Measurements from ENCODE around the gene DTX4.

The DTX4 gene

DNA sequence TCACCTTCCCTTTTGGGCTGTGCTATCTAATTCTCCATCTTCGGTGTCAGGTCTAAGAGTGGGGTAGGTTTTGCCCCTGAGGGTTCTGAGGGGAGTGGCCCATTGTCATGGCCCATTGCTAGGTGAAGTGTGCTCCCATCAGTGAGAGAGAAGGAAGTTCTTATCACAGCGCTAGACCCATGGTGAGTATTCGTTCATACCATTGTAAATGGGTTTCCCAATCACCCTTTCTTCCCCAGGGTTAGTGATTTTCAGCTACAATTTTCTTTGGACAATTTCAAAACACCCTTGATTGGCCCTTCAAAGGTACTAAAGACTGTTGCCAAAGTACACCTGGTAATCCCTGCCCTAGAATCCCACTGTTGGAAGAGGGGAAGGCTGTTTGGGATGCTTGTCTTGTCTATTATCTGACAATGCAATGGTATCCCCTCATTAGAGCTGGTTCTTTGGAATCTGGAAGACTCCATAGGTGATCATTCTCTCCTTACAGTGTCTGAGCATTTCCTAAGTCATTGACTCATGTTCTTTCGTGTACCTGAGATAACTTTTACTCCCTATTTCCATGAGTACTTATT is 20.6 kb downstream of the DTX4 start:
- no peak for DNase-seq (ENCODE audit: low read depth)

DNA sequence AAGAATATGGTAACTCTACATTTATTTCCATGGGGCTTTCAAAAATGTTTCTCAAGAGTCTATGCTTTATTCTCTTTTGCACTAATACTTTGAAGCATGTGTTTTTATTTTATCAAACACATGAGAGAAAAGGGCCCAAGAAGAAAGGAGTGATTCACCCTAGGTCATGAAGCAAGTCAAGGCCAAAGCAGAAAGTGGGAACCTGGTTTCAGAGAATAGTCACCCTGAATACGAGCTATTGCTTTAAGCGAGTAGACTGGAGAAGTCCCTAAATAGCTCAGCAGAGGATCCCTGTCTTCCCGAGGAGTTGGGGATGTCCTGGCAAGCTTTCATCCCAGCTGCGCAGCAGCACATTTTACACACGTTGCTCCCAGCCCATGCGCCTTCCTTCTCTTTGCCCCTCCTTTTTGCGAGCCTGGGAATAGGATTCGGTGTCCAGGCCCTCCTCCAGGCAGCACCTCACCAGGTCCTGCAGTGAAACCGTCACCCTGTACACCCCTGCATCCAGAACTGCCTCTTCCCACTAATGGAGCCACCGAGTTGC is 21.7 kb downstream of the DTX4 start:
- DNase-seq (ENCODE audit: low read depth) = no peak

DNA sequence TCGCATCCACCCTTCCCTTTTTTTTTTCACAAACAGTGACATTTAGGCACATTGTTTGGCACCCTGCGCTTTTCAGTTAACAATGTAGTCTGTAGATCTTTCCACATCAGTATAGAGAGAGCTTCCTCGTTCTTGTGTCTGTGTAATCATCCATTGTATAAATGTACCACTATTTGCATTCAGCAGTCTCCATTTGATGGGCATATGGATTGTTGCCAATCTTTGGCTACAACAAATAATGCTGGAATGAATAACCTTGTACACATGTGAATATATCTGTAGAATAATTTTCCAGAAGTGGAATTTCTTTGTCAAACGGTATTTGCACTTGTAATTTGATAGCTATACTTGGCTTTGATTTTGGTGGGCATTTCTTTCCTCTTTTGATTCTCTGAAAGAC is 23.7 kb downstream of the DTX4 start:
- DNase-seq (ENCODE audit: low read depth) = no peak

DNA sequence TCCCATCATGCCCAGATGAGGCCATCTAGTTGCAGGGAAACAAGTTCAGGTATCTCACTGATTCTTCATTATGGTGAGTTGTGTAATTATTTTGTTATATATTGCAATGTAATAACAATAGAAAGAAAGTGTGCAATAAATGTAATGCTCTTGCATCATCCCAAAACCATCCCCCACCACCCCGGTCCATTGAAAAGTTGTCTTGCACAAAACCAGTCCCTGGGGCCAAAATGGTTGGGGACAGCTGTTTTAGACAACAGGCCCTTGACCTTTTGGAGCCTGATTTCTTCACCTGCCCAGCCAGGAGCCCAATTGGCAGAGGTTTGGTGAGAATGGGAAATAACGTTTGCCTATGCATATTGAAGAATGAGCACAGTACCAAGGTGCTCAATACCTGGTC is 24.8 kb downstream of the DTX4 start:
- no peak for DNase-seq (ENCODE audit: low read depth)

DNA sequence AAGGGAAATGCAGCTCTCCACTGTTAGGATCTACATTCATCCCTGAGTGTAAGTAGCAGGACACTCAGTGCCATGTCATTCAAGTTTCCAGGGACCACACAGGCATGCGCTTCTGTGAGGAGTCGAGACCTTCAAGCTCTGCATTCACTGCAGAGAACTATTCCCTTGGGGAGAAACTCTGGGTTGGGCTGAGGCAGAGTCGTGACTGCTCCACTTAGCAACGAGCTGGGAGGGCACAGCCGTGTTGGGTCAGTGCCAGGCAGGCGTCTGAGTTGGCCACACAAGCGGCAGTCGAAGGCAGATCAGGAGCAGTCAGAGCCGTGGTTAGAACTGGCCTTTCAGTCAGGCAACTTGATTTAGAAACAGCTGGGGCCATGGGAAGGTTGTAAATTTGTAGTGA is 26.1 kb downstream of the DTX4 start:
- DNase-seq (ENCODE audit: low read depth) = no peak

DNA sequence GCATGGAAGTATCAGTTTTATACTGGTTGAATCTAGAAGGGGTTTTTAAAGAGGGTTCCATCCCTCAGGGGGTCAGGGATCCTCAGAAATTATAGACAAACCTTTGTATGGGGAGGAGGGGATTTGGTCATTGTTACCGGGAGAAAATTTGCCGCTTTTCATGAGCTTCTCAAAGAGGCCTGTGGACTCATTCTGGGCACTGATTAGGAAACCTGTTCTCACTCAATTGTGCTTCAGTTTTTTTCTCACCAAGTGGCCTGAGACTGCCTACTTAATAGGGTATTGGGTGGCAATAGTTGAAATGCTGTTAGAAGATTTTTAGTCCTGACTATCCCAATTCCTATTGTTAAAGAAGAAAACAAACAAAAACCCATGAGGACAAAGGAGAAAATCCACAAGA is 26.8 kb downstream of the DTX4 start:
- no peak for DNase-seq (ENCODE audit: low read depth)

DNA sequence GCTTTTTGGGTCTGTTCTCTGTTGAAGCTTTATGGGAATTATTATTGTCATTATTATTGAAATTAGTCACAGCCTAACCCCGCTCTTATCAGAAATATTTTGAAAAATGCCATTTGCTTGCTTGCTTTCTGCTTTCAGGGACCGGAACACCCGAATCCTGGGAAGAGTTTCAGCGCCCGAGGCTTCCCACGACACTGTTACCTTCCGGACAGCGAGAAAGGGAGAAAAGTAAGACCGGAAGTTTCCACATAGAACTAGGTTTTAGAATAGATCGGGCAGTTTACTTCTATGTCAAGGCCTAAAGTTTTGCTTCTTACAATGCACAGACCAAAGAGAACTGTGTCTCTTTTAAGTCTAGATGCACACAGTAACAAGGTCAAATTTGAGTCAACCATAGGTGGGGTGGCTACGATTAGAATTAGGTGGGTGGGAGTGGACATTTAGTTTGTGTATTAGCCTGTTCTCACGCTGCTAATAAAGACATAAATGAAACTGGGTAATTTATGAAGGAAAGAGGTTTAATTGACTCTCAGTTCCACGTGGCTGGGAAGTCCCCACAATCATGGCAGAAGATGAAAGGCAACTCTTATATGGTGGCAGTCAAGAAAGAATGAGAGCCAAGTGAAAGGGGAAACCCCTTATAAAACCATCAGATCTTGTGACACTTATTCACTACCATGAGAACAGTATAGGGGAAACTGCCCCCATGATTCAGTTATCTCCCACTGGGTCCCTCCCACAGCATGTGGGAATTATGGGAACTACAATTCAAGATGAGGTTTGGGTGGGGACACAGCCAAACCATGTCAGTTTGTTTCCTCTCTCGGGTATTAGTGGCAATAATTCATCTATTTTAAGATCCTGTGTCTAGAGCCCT is 27.9 kb downstream of the DTX4 start:
- DNase-seq (ENCODE audit: low read depth) = no peak

GRCh38 chr11:59200423-59200746 is 28.5 kb downstream of the DTX4 start:
- DNase-seq (ENCODE audit: low read depth) = no peak

GRCh38 chr11:59201353-59201752 is 29.4 kb downstream of the DTX4 start:
- no peak for DNase-seq (ENCODE audit: low read depth)

- no peak for DNase-seq (ENCODE audit: low read depth)
Observed at GRCh38 chr11:59204746-59205145, 32.8 kb downstream of the DTX4 start.

- DNase-seq (ENCODE audit: low read depth) = no peak
Observed at GRCh38 chr11:59205648-59206047, 33.7 kb downstream of the DTX4 start.

DNA sequence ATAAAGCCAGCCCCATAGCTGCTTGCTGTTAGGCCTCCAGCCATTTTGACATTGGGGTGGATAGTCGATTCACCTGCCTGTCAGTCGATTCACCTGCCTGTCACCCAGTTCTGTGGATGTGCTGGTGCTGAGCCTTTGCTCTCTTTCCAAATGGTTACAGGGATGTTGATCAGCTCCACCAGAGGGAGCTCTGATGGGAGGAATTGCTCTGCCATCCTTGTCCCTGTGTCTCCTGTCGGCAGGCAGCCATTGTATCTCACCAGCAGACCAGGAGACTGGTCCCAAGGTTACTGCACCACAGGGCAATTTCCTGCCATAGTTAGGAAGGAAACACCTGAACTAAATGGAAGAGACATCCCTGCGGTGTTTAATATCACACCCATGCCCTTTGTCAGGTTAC is 34.7 kb downstream of the DTX4 start:
- DNase-seq (ENCODE audit: low read depth) = no peak

DNA sequence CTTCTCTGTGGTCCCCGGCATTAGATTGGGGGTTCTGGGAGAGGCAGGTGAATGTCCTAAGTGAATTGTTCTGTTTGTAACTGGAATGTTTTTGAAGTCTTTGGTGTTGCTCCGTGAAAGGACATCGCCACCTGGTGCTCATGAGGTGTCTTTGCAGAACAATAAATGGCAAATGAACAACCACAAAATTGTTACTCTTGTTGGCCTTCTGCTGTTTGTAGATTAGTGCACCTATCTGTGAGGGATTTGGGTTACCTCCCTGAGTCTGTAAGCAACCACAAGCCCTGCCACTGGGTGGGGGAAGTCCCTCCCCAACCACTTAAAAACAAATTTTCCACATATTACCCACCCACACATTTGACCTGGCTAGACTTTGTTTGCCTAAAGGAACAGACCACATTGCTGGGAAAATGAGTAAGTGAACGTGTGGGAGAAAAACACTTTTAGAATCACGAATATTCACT is 36.1 kb downstream of the DTX4 start:
- DNase-seq (ENCODE audit: low read depth) = peak; percentile 22

DNA sequence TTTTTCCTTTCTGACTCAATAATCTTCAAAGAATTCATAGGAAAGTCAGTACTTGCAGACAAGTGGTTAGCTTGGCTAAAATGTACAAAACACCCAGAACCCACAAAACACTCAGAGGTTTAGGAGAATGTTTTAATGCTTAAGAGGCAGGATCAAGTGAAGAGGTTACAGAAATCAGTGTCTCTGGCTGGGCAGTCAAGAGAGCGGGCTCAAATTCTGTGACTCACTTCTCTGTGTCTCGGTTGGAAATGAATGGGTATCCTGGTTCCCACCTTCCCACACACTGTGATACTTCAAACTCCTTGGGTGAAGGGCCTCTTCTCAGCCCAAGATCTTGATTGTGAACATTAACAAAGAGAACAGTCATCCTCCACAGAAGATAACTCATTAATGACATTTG is 37.0 kb downstream of the DTX4 start:
- no peak for DNase-seq (ENCODE audit: low read depth)

- DNase-seq (ENCODE audit: low read depth) = no peak
Observed at GRCh38 chr11:59212222-59212621, 40.3 kb downstream of the DTX4 start.

- no peak for DNase-seq (ENCODE audit: low read depth)
Observed at GRCh38 chr11:59212744-59213631, 41.1 kb downstream of the DTX4 start, which contains the start of gene MPEG1. TSS of gene MPEG1 (minus strand) at chr11:59212927. CDS start at chr11:59212865, 62 bp downstream.

DNA sequence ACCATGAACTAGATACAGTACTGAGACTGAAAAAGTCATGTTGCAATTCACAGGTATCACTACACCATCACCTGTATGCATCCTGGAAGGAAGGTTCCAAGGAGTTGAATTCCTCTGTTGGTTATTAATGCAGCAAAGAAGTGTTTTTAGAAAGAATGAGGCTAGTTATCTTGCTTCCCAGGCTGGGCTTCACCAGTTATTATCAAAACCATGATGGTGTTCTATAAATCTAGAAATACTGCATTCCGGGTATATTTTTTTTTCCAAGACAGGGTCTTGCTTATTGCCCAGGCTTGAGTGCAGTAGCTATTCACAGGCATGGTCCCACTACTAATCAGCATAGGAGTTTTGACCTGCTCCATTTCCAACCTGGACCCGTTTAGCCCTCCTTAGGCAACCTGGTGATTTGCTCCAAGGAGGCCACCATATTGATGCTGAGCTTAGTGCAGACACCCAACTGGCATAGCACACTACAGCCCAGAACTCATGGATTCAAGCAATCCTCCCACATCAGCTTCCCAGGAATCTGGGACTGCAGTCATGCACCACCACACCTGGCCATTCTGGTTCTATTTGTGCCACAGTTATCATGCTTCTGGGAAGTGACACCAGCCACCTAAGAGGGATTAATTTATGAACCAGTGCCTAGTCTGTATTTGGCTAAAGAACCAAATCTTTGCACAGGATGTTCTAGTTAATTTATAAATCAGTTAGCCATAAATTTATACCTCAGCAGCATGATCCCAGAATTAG is 42.4 kb downstream of the DTX4 start:
- DNase-seq (ENCODE audit: low read depth) = no peak

GRCh38 chr11:59216641-59217564 is 45.0 kb downstream of the DTX4 start:
- DNase-seq (ENCODE audit: low read depth) = no peak

- DNase-seq (ENCODE audit: low read depth) = no peak
Observed at GRCh38 chr11:59218319-59218718, 46.4 kb downstream of the DTX4 start.

- no peak for DNase-seq (ENCODE audit: low read depth)
Observed at GRCh38 chr11:59218893-59219292, 47.0 kb downstream of the DTX4 start.

DNA sequence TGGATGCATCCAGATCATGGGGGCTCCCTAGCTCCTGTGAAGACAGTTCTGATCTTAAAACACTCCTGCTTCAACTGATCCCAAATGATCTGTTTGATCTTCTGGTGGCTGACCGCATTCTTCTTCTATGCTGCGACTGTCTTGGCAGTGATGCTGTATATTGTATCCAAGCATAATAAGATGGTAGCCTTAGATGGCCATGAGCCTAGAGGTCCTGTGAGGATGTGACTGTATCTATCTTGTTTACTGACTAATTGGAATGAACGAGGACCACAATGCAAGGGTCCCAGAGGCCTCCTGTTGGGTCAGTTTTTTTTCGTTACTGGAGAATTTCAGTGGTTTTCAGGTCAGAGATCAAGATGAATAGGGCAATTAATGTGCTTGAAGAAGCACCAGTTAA is 47.9 kb downstream of the DTX4 start:
- DNase-seq (ENCODE audit: low read depth) = no peak
